ENCODE measurements around the gene IQUB.

The IQUB gene

GRCh38 chr7:123431075-123431614 is 103.2 kb downstream of the IQUB start:
- no peak for TF ChIP-seq CTCF (IDR thresholded peaks at IDR 0.05; ENCODE audit: low read depth, low read length, missing control alignments)
- in situ Hi-C loops (cut with HindIII; ENCODE audit: low pct_ligation_motif_present, low sequenced_read_pairs) = no loop called here
- Histone ChIP-seq H3K36me3 (replicated peaks) (no peaks in the 10 kb centered on the region), H3K4me3 (ENCODE audit: low read depth, low read length) (no peak overlapping the region), H3K27ac (no peak overlapping the region), H3K27me3 (replicated peaks) (no peaks in the 10 kb centered on the region)
- no peak for DNase-seq

GRCh38 chr7:123425246-123425645 is 109.1 kb downstream of the IQUB start:
- no peak overlapping the region for H3K4me3 ChIP-seq (ENCODE audit: low read depth, low read length)
- in situ Hi-C loops (cut with HindIII; ENCODE audit: low pct_ligation_motif_present, low sequenced_read_pairs) = no loop called here
- H3K27ac ChIP-seq = no peak overlapping the region
- no peaks in the 10 kb centered on the region for H3K27me3 ChIP-seq (replicated peaks)
- H3K36me3 ChIP-seq (replicated peaks) = no peaks in the 10 kb centered on the region
- TF ChIP-seq CTCF (IDR thresholded peaks at IDR 0.05; ENCODE audit: low read depth, low read length, missing control alignments) = no peak
- no peak for DNase-seq

GRCh38 chr7:123424463-123424862 is 109.9 kb downstream of the IQUB start:
- TF ChIP-seq CTCF (IDR thresholded peaks at IDR 0.05; ENCODE audit: low read depth, low read length, missing control alignments) = no peak
- no peak for DNase-seq
- Histone ChIP-seq H3K4me3 (ENCODE audit: low read depth, low read length) (no peak overlapping the region), H3K27ac (no peak overlapping the region), H3K36me3 (replicated peaks) (no peaks in the 10 kb centered on the region), H3K27me3 (replicated peaks) (no peaks in the 10 kb centered on the region)
- in situ Hi-C loops (cut with HindIII; ENCODE audit: low pct_ligation_motif_present, low sequenced_read_pairs) = no loop called here

- H3K27me3 ChIP-seq (replicated peaks) = no peaks in the 10 kb centered on the region
- H3K27ac ChIP-seq = no peak overlapping the region
- TF ChIP-seq CTCF (IDR thresholded peaks at IDR 0.05; ENCODE audit: low read depth, low read length, missing control alignments) = no peak
- no peak overlapping the region for H3K4me3 ChIP-seq (ENCODE audit: low read depth, low read length)
- H3K36me3 ChIP-seq (replicated peaks) = no peaks in the 10 kb centered on the region
- in situ Hi-C loops (cut with HindIII; ENCODE audit: low pct_ligation_motif_present, low sequenced_read_pairs) = no loop called here
- DNase-seq = no peak
These were observed 110.8 kb downstream of the IQUB start for GRCh38 chr7:123423622-123424021.

- H3K27me3 ChIP-seq (replicated peaks) = no peaks in the 10 kb centered on the region
- H3K4me3 ChIP-seq (ENCODE audit: low read depth, low read length) = no peak overlapping the region
- in situ Hi-C loops (cut with HindIII; ENCODE audit: low pct_ligation_motif_present, low sequenced_read_pairs) = no loop called here
- DNase-seq = no peak
- H3K36me3 ChIP-seq (replicated peaks) = no peaks in the 10 kb centered on the region
- no peak for TF ChIP-seq CTCF (IDR thresholded peaks at IDR 0.05; ENCODE audit: low read depth, low read length, missing control alignments)
- no peak overlapping the region for H3K27ac ChIP-seq
These were observed 116.8 kb downstream of the IQUB start for GRCh38 chr7:123417580-123417979.

- Histone ChIP-seq H3K27ac (no peak overlapping the region), H3K36me3 (replicated peaks) (no peaks in the 10 kb centered on the region), H3K4me3 (ENCODE audit: low read depth, low read length) (no peak overlapping the region), H3K27me3 (replicated peaks) (no peaks in the 10 kb centered on the region)
- DNase-seq = no peak
- in situ Hi-C loops (cut with HindIII; ENCODE audit: low pct_ligation_motif_present, low sequenced_read_pairs) = no loop called here
- TF ChIP-seq CTCF (IDR thresholded peaks at IDR 0.05; ENCODE audit: low read depth, low read length, missing control alignments) = no peak
These were observed 118.8 kb downstream of the IQUB start for GRCh38 chr7:123415625-123416024.

Data from brain microvascular endothelial cell (primary cell).